ENCODE data around the gene TFDP1. TPM values are rescaled to one million over a fixed set of nuclear protein-coding genes. Genes with fewer than 3 reads are reported as not detected.
"Not testable (repeated sequence)": the region's sequence is repeated elsewhere in the genome, so short reads cannot be mapped to it uniquely, and the experiment has no call there.

The TFDP1 gene
- total RNA-seq, 1 experiment from 2014 or later: 49.6 TPM

DNA sequence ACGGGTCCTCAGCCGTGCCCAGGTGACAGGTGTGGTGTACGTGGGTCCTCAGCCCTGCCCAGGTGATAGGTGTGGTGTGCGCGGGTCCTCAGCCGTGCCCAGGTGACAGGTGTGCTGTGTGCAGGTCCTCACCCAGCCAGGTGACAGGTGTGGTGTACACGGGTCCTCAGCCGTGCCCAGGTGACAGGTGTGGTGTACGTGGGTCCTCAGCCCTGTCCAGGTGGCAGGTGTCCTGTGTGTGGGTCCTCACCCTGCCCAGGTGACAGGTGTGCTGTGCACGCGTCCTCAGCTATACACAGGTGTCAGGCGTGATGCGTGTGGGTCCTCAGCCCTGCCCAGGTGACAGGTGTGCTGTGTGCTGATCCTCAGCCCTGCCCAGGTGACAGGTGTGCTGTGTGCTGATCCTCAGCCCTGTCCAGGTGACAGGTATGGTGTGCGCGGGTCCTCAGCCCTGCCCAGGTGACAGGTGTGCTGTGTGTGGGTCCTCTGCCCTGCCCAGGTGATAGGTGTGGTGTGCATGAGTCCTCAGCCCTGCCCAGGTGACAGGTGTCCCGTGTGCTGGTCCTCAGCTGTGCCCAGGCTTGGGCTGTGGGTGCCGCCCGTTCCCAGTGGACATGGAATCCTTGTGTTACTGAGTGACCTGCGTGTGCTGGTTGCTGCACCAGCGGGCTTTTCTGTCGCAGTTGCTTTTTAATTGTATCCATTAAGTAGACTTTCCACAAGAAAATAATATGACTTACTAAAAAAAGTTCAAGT, 9.7 kb downstream of the TFDP1 start:
- not testable (repeated sequence) for DNase-seq (ENCODE audit: extremely low read depth, low read depth)

DNA sequence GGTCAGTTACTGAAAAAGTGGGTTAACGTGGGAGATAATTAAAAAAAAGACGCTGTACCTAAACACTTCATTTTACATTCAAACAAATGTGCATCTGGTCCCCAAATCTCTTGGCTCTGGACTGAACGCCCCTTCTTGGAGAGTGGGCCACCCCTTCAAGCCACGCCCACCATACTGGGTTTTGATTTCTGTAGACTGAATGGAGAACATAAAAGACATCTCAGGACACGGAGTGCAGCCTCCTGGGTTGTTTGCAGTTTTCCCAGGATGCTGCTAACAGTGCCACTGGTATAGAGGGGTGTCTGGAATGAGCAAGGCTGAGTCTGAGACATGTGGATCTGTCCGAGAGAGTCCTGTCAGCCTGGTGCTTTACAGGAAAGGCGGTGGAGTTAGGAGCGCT, 10.6 kb downstream of the TFDP1 start:
- no peak for DNase-seq (ENCODE audit: extremely low read depth, low read depth)

DNA sequence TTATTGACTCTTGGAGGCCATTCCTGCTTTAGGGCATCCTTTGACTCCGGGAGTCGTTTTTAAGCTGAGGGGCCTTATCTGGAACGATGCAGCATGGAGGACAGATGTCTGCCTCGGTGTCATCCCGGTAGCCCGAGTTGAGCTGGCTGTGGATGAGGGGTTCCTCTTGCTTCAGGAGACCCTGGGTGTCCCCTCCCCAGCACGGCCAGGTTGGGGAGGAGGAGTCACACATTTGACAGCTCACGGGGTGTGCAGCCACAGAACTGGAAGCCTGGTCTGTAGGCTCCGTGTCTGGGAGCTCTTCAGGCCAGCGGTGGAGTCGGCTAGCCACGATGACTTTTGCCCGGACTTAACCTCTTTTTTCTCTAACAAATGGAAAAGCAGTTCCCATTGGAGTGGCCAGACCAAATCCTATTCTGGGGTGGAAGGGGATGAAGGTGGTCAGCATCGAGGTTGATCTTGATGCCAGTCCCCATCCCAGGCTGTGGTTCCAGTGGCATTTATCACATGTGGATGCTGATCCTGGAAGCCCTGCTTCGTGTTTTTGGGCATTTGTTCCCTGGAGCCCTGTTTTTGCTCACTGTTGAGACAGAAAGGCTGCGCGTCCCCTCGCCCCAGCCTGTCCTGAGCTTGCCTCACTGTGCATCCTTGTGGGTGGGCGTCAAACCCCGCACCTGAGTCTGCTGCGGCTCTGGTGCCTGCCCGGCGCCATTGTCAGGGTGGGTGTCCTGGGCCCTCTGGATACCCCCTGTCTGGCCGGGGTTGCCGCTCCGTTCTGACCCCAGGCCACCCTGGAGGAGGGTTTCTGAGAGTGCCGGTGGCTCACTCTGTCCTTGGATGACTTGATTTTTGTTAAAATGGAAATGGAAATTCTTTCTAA, 12.0 kb downstream of the TFDP1 start:
- no peak for DNase-seq (ENCODE audit: extremely low read depth, low read depth)

DNA sequence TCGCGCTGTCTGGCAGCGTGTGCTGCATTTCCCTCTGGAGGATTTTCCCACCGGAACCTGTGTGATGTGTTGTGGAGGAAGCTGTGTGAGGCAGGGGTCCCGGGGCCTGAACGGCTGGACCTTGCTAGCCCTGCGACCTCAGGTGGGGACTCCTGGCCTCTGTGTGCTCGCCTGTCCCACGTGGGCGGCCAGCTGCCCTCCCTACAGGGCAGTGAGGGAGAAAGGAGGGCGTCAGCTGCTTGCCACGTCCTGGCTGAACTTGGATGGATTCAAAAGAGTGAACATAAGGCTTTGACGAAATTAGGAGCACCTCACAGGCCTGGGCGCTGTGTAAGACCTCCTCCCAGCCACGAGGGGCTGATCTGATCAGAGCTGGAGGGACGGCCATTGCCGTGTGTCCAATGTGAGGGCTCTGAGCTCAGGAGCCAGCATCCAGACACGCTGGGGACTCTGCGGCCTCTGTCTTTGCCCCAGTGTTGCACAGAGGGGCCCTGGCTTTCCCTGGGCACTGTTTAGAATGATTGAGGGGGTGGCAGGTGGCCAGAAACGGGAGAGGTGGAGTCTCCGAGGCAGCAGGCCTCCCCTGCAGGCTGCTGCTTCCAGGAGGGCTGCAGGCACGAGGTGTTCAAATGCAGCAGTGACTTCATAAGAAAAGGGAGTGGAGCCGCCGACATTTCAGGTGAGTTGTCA, 13.0 kb downstream of the TFDP1 start:
- no peak for DNase-seq (ENCODE audit: extremely low read depth, low read depth)

DNA sequence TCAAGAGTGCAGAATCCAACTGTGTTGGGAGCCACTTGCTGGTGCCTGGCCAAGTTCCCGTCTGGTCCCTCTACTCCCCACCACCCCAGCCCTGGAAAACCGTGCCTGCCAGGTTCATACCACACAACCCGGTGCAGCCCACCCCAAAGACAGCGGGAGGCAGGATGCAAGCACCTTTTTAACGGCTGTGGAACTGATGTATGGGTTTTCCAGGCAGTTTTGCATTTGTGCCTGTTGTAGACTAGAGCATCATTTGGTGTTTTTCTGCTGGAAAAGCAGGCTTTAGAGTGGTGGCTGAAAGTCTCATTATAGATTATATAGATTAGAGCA, 13.5 kb downstream of the TFDP1 start:
- DNase-seq (ENCODE audit: extremely low read depth, low read depth): no peak

DNA sequence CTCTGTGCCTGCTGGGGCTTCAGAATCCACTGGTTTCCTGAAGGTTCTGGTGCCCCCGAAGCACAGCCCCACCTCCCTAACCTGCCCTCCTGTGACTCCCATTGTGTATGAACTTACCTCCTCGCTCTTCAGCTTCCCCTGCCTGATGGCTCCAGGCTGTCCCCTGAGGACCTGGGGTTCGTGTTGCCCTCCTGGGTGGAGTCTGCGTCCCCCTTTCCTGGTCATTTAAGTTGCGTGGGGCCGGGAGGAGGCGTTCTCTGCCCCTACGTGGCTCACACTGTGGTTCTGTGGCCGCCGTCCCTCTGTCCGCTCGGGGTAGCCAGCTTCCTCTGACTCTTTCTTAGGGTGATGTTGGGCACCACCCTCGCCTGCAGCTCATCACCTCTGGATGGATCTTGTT, 13.9 kb downstream of the TFDP1 start:
- no peak for DNase-seq (ENCODE audit: extremely low read depth, low read depth)

DNA sequence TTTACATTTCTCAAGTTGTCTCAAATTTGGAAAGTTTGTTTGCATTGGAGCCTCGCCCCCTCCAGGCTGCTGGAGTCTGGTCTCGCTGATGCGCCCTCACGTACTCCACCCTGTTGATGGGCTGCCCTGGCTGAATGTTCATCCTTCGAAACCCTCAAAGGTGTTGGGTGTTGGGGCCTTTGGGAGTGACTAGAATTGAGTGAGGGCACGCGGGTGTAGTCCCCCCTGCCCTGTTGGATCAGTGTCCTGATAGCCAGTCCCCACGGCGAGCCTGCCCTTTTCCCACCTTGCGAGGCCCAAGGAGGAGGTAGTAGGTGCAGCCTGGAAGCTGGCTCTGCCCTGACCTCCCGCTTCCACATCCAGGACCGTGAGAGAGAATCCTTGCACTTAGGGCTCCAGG, 14.8 kb downstream of the TFDP1 start:
- no peak for DNase-seq (ENCODE audit: extremely low read depth, low read depth)

DNA sequence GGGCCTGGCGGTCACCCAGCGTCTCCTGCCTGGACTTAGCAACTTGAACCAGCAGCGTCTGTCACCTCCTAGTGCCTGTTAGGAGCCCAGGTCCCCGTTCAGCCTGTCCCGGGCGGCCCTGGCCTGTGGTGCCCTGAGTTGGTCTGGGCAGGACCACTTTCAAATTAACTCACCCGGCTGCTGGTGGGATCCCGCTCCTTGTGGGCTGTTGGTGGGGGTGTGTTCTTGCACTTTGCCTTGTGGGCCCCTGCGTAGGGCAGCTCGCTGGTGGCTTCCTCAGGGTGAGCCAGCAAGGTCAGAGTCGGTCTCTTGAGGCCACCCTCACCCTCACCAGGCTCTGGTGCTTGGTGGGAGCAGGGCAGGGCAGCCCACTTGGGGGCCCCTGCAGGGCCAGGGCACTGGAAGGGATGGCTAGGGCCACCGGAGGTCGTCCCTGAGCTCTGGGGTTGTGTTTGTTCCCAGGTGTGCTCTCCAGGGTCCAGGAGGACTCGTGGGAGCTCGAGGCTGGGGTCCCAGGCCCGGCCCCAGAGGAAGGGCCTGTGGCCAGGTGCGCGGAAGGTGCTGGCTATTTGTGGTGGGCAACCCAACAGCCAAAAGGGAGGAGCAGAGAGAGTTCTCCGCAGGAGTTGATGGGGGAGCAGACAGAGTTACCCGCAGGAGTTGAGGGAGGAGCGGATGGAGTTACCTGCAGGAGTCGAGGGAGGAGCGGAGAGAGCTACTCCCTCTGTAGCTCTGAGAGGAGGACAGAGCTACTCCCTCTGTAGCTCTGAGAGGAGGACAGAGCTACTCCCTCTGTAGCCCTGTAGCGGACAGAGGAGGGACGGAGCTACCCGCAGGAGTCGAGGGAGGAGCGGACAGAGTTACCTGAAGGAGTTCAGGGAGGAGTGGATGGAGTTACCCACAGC, 16.9 kb downstream of the TFDP1 start:
- no peak for DNase-seq (ENCODE audit: extremely low read depth, low read depth)

DNA sequence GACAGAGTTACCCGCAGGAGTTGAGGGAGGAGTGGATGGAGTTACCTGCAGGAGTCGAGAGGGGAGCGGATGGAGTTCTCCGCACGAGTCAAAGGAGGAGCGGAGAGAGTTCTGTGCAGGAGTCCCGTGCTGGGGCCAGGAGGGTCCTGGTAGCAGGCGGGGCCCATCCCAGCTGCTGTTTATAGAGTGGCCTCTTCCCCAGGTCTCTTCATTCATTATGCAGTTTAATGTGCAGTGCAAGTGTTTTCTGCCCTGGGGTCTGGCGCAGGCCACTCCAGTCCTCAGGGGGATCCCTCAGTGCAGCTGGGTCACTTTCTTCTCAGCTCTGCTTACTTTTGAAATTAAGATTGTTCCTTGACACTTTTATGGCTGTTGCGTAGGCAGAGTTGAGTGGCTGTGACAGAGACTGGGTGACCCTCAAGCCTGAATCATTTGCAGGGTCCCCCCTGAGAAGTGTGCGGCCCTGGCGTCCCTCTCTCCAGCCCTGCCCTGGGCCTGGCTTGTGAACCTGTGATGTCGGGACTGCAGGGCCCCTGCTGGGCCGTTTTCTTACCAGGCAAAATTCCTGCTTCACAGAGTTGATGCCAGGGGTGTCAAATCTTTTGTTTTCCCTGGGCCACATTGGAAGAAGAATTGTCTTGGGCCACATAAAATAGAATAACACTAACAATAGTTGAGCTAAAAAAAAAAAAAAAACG, 17.9 kb downstream of the TFDP1 start:
- no peak for DNase-seq (ENCODE audit: extremely low read depth, low read depth)

DNA sequence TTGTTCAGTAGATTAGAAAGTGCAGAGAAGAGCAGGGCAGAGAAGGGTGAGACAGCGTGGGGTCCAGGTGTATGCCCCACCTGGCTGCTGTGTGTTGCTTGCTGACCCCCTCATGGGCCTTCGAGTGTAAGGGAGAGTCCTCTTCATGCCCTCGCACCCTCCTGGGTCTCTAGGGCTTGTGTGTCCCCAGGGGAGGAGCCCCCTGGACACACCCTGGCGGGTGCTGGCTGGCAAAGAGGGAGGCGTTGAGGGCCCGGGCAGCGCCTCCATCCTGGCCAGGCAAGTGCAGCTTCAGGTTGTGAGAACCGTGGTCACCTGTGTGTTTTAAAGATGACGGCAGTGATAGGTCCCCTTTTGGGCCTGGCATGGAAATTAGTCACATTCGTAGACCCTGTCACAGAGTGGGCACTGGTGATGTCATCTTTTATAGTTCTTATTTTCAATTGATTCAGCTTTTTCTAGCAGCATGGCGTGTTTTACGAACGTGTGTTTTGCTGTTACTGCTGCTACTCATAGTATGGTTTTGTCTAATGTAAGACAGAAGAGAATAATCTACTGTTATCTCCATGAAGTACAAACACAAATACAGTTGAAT, 18.7 kb downstream of the TFDP1 start:
- DNase-seq (ENCODE audit: extremely low read depth, low read depth): no peak

DNA sequence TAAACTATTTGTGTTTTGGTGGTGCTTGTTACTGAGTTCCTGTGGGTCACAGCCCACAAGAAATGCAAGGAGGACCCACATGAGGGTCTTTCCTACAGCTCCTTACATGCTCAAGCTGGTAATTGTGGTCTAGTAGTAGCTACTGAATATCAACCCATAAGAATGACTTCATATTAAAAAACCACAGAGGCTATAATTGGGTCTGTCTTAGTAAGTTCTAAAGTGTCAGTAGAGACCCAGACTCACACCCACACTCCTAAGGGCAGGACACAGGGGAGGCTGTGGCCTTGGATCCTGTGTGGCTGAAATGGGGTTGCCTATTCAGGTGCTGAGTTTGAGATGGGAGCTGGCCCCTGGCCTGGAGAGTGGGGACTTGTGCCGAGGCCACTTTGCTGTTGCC, 19.6 kb downstream of the TFDP1 start:
- no peak for DNase-seq (ENCODE audit: extremely low read depth, low read depth)

DNA sequence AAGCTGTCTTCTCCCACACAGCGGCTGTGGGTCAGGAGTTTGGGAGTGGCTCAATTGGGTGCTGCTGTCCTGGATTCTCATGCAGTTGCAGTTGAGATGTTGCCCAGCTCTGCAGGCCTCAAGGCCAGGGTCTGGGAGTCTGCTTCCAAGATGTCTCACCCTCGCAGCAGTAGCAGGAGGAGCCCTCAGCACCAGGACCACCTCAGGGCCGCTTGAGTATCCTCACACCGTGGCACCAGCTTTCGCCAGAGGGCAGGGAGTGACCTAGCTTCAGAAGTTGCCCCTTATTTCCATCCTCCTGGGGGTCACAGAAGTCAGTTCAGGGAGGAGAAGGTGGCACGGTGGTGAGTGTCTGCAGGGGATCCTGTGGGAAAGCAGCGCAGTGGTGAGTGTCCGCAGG, 20.9 kb downstream of the TFDP1 start:
- DNase-seq (ENCODE audit: extremely low read depth, low read depth): no peak

DNA sequence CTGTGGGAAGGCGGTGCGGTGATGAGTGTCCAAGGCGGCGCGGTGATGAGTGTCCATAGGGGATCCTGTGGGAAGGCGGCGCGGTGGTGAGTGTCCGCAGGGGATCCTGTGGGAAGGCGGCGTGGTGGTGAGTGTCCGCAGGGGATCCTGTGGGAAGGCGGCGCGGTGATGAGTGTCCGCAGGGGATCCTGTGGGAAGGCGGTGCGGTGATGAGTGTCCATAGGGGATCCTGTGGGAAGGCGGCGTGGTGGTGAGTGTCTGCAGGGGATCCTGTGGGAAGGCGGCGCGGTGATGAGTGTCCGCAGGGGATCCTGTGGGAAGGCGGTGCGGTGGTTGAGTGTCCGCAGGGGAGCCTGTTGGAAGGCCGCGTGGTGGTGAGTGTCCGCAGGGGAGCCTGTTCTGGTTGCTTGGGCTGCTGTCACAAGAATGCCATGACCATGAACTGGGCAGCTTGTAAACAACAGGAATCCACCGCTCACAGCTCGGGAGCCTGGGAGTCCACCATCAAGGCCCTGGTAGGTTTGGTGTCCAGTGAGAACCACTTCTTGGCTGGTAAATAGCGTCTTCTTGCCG, 21.4 kb downstream of the TFDP1 start:
- DNase-seq (ENCODE audit: extremely low read depth, low read depth): no peak

DNA sequence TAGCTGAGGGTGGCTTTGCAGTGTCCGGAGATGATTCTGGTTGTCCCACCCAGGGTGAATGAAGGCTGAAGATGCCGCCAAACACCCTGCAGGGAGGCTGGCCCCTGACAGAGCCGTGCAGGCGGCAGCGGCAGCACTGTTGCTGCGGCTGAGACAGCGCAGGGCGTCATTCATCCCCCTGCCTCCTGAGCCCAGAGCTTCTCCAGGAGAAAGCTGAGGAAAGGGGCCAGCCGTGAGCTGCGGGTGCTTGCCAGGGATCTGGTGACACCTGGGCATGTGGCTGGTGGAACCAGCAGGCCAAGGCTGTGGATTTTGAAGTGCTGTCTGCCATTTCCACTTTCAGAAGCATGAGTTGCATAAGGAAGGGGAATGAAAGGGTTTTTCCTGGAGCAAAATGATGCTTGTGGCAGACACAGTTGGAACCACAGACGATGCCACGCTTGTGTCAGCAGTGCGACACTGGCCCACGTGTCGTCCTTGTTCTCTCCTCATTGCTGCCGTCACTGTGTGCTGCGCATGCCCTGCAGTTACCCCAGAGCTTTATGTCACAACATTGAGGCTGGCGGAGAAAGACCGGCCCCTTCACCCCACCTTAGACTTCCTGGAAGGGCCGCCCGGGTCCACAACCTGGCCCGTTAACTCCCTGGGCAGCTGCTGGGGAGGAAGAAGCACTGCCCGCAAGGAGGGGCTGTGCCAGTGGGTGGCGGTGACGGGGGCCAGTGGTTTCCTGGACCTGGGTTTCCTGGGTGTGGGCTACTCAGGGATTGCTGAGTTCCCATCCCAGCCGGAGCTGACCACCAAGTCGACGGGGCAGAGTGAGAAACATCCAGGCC, 22.7 kb downstream of the TFDP1 start:
- DNase-seq (ENCODE audit: extremely low read depth, low read depth): no peak

DNA sequence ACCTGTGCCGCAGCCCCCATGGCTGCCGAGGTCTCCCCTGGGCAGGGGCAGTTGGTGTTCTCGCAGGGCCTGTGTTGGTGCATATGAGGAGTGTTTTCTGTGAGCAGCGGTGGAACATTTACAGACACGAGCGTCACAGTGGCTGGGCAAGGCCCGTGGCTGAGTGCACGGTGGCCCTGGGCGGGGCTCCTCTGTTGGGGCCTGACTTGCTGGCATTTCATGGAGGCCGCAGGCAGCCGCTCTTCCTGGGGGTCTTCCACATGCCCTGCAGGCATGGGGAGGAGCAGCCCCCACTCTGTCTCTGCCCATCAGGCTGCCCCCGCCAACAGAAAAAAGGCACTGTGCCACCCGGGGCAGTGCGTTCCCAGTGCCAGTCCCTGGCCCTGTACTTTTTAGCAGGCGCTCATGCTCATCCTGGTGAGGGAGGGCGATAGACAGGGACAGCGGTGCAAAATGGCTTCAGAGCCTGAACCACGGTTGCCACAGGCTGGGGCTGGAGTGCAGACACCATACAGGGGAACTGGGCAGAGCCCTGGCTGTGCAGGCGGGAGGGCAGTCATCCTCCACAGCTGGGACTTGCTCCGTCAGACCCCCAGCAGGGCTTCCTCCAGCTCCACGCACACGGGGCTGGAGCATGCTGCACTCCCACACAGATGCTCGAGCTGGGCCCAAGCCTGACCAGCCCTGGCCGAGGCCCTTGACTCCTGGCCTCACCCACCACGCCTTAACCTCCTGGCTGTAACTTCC, 23.5 kb downstream of the TFDP1 start:
- no peak for DNase-seq (ENCODE audit: extremely low read depth, low read depth)

DNA sequence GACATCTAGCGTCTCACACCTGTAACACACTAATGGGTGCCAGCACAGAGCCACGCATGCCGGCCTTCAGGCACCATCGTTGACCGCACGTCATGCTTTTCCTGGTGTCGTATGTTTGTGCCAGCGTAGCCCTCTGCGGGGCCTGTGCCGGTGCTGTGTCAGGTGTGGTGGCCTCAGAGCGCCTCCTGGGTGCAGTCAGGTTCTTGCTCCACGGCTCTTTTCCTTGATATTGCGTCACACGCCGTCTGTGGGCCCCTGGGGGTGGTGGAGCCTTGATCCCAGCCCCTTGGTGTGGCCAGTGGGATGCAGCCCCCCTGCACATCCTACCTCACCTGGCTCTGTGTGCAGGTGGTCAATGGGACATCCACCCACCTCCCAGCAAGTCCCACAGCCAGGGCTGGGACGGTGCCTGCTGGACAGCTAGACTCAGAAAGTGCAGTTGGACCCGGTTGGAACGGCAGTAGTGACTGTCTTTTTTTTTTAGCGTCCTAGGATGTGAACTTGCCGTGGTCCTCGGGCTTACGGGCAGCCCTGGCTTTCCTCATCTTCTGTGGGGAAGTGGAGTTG, 24.5 kb downstream of the TFDP1 start:
- no peak for DNase-seq (ENCODE audit: extremely low read depth, low read depth)

DNA sequence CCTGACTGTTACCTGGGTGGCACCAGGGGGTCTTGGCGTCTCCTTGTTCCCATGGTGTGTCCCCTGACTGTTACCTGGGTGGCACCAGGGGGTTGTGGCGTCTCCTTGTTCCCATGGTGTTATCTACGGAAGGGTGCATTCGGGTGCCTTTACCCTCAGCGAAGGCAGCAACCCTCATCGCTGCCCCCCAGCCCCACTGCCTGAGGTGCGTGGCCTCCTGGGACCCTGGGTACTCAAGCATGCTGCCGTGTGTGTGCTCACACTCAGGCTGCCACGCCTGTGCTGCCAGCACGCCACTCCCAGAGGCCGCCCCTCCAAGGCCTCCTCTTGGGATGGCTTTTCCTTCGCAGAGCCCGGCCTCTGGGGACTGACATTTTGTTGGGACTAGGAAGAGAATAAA, 25.1 kb downstream of the TFDP1 start:
- DNase-seq (ENCODE audit: extremely low read depth, low read depth): no peak

All from NCI-H460 (cell line).